H1 (cell line): Measurements from ENCODE around the gene C5orf22. TPM values are rescaled to one million over a fixed set of nuclear protein-coding genes. Genes with fewer than 3 reads are reported as not detected.

Experiments
- CTCF ChIA-PET: fragments of 300-600 bp; sonication (Branson Sonifier 250); formaldehyde crosslinking; loops from one replicate; lab custom pipeline; 2021; ENCODE audit not compliant: partially characterized antibody; lab: Charles Lee
- POLR2A ChIA-PET: fragments of 300-600 bp; sonication (Branson Sonifier 250); formaldehyde crosslinking; loops from one replicate; lab custom pipeline; 2021; ENCODE audit warnings: inconsistent platforms; ENCODE audit not compliant: partially characterized antibody; lab: Charles Lee
- DNase-seq, 2 experiments: peaks; one replicate each; pipeline versions ENCODE4 v3.0.0 to v3.0.0-alpha.2; 2010 to 2022; ENCODE audit warnings: low spot score in 2 of 2, low read depth in 1 of 2, mixed read lengths in 1 of 2
- FAIRE-seq: peaks from 2 replicates; lab custom pipeline; 2011; peaks lifted over from hg19 to GRCh38; lab: Jason Lieb, UNC
- H2AFZ ChIP-seq: 2 replicates; pipeline ENCODE4 v1.8.1; 2012; ENCODE audit warnings: low read length, inconsistent platforms
- H2AK5ac ChIP-seq: 2 replicates; pipeline ENCODE4 v1.6.1; 2013; ENCODE audit warnings: low read depth, low read length
- H2BK120ac ChIP-seq: replicated peaks from 2 replicates; pipeline ENCODE3; 2013; ENCODE audit warnings: low read depth, low read length, inconsistent platforms
- H2BK12ac ChIP-seq: 2 replicates; pipeline ENCODE4 v1.6.1; 2013; ENCODE audit warnings: low read depth, low read length
- H2BK15ac ChIP-seq: 2 replicates; pipeline ENCODE4 v1.6.1; 2013; ENCODE audit warnings: low read length
- H2BK20ac ChIP-seq: 2 replicates; pipeline ENCODE4 v1.6.1; 2013; ENCODE audit warnings: low read length
- H2BK5ac ChIP-seq: 2 replicates; pipeline ENCODE4 v1.6.1; 2013; ENCODE audit warnings: low read depth, low read length
- H3K14ac ChIP-seq: 2 replicates; pipeline ENCODE4 v1.6.1; 2013; ENCODE audit warnings: inconsistent platforms; ENCODE audit not compliant: insufficient read length
- H3K18ac ChIP-seq: 2 replicates; pipeline ENCODE4 v1.6.1; 2013; ENCODE audit warnings: low read length; ENCODE audit errors: extremely low read depth
- H3K23ac ChIP-seq: 2 replicates; pipeline ENCODE4 v1.6.1; 2013; ENCODE audit warnings: inconsistent platforms; ENCODE audit not compliant: insufficient read length
- H3K23me2 ChIP-seq: 2 replicates; pipeline ENCODE4 v1.6.1; 2013; ENCODE audit warnings: low read depth, low read length
- H3K27ac ChIP-seq: 2 replicates; pipeline ENCODE4 v1.6.1; 2011; ENCODE audit warnings: low read depth, low read length, inconsistent platforms
- H3K27me3 ChIP-seq, 4 experiments: replicated peaks in 1 of 4; 1 replicate in 1 of 4; 2 replicates in 3 of 4; pipeline versions ENCODE4 v1.6.1 to v1.8.1; 2011 to 2013; ENCODE audit warnings: low read length in 3 of 4, mild to moderate bottlenecking in 3 of 4, inconsistent platforms in 2 of 4, mixed read lengths in 2 of 4, moderate library complexity in 1 of 4; ENCODE audit not compliant: control insufficient read depth in 3 of 4, insufficient read depth in 3 of 4; ENCODE audit errors: extremely low read depth in 1 of 4
- H3K36me3 ChIP-seq, 4 experiments: 2 replicates each; pipeline versions ENCODE4 v1.6.1 to v1.8.1; 2011 to 2013; ENCODE audit warnings: mild to moderate bottlenecking in 4 of 4, low read length in 3 of 4, moderate library complexity in 2 of 4, control low read depth in 1 of 4, inconsistent platforms in 1 of 4; ENCODE audit not compliant: insufficient read depth in 4 of 4, control insufficient read depth in 2 of 4
- H3K4ac ChIP-seq: replicated peaks from 2 replicates; pipeline ENCODE3; 2013; ENCODE audit warnings: low read length, low read depth, mixed read lengths, inconsistent platforms; ENCODE audit not compliant: insufficient read length
- H3K4me1 ChIP-seq, 4 experiments: replicated peaks in 1 of 4; 1 replicate in 1 of 4; 2 replicates in 3 of 4; pipeline versions ENCODE4 v1.6.1 to v1.8.1; 2011 to 2013; ENCODE audit warnings: low read length in 3 of 4, inconsistent platforms in 2 of 4, mixed read lengths in 1 of 4; ENCODE audit not compliant: insufficient read depth in 4 of 4, control insufficient read depth in 3 of 4
- H3K4me2 ChIP-seq, 2 experiments: 2 replicates each; pipeline versions ENCODE4 v1.6.1 to v1.8.1; 2011 to 2013; ENCODE audit warnings: low read depth in 2 of 2, low read length in 2 of 2, control low read depth in 1 of 2, inconsistent platforms in 1 of 2, mild to moderate bottlenecking in 1 of 2; ENCODE audit not compliant: insufficient read depth in 1 of 2
- H3K4me3 ChIP-seq, 4 experiments: fragments of 200-600, 300-600 bp in 1 of 4; sonication (generic), shearing (Covaris generic), sonication (Bioruptor Twin) in 1 of 4; 2 replicates each; pipeline versions ENCODE4 v1.5.1 to v1.8.1; 2011 to 2016; ENCODE audit warnings: low read length in 4 of 4, low read depth in 3 of 4, control low read depth in 2 of 4, inconsistent platforms in 2 of 4, mild to moderate bottlenecking in 2 of 4, mixed read lengths in 1 of 4, moderate library complexity in 1 of 4; ENCODE audit not compliant: insufficient read depth in 2 of 4; ENCODE audit errors: extremely low read depth in 1 of 4
- H3K56ac ChIP-seq: replicated peaks from 2 replicates; pipeline ENCODE3; 2013; ENCODE audit warnings: low read depth, mild to moderate bottlenecking, mixed read lengths, low read length, inconsistent platforms; ENCODE audit not compliant: insufficient read length
- H3K79me1 ChIP-seq: 2 replicates; pipeline ENCODE4 v1.6.1; 2013; ENCODE audit warnings: low read depth, low read length, control low read depth
- H3K79me2 ChIP-seq, 2 experiments: 2 replicates each; pipeline versions ENCODE4 v1.6.1 to v1.8.1; 2012 to 2013; ENCODE audit warnings: low read length in 2 of 2, mild to moderate bottlenecking in 2 of 2, inconsistent platforms in 1 of 2; ENCODE audit not compliant: insufficient read depth in 2 of 2, control insufficient read depth in 1 of 2
- H3K9ac ChIP-seq, 4 experiments: replicated peaks in 1 of 4; 1 replicate in 1 of 4; 2 replicates in 3 of 4; pipeline versions ENCODE4 v1.6.1 to v1.8.1; 2011 to 2013; ENCODE audit warnings: low read depth in 3 of 4, low read length in 3 of 4, control low read depth in 2 of 4, mild to moderate bottlenecking in 2 of 4, moderate library complexity in 2 of 4, inconsistent platforms in 1 of 4; ENCODE audit errors: extremely low read depth in 1 of 4
- H3K9me3 ChIP-seq, 2 experiments: 2 replicates each; pipeline versions ENCODE4 v1.6.1 to v1.8.1; 2012 to 2013; ENCODE audit warnings: mild to moderate bottlenecking in 2 of 2, moderate library complexity in 2 of 2, control low read depth in 1 of 2, inconsistent platforms in 1 of 2, low read depth in 1 of 2, low read length in 1 of 2, mixed read lengths in 1 of 2; ENCODE audit not compliant: insufficient read depth in 2 of 2
- H4K20me1 ChIP-seq, 2 experiments: replicated peaks in 1 of 2; 2 replicates each; pipeline versions ENCODE3 to v1.8.1; 2011 to 2013; ENCODE audit warnings: inconsistent platforms in 2 of 2, low read length in 2 of 2, mild to moderate bottlenecking in 1 of 2; ENCODE audit not compliant: insufficient read depth in 2 of 2, control insufficient read depth in 1 of 2
- H4K5ac ChIP-seq: 2 replicates; pipeline ENCODE4 v1.6.1; 2013; ENCODE audit warnings: low read length, low read depth, mixed read lengths, inconsistent platforms; ENCODE audit not compliant: insufficient read length
- H4K8ac ChIP-seq: 2 replicates; pipeline ENCODE4 v1.8.0; 2013; ENCODE audit warnings: mild to moderate bottlenecking, moderate library complexity, low read length, inconsistent platforms; ENCODE audit not compliant: insufficient read depth; ENCODE audit errors: extremely low read depth
- H4K91ac ChIP-seq: replicated peaks from 2 replicates; pipeline ENCODE3; 2013; ENCODE audit warnings: low read length, mixed read lengths, inconsistent platforms; ENCODE audit not compliant: insufficient read length
- CHD1 ChIP-seq: IDR thresholded peaks from 2 replicates; pipeline ENCODE4 v1.6.1; 2012; ENCODE audit warnings: low read depth, low read length, improper control_type of control experiment
- CHD2 ChIP-seq: IDR thresholded peaks from 2 replicates; pipeline ENCODE4 v1.6.1; 2012; ENCODE audit warnings: low read length, improper control_type of control experiment
- JUND ChIP-seq: IDR thresholded peaks from 2 replicates; pipeline ENCODE4 v1.6.1; 2011; ENCODE audit warnings: mild to moderate bottlenecking, improper control_type of control experiment, low read length
- KDM1A ChIP-seq: fragments of 200-600, 300-600 bp; sonication (generic); IDR thresholded peaks from 2 replicates; pipeline ENCODE4 v1.7.1; 2016; ENCODE audit warnings: mild to moderate bottlenecking, low read length, borderline replicate concordance
- NRF1 ChIP-seq: IDR thresholded peaks from 2 replicates; pipeline ENCODE4 v1.6.1; 2011; ENCODE audit warnings: mild to moderate bottlenecking, low read depth, low read length, improper control_type of control experiment
- SP2 ChIP-seq: IDR thresholded peaks from 2 replicates; pipeline ENCODE4 v1.6.1; 2012; ENCODE audit warnings: mild to moderate bottlenecking, low read length, inconsistent platforms
- TCF12 ChIP-seq: IDR thresholded peaks from 2 replicates; pipeline ENCODE4 v1.6.1; 2011; ENCODE audit warnings: low read depth, mild to moderate bottlenecking, low read length
- YY1 ChIP-seq: IDR thresholded peaks from 2 replicates; pipeline ENCODE4 v1.6.1; 2011; ENCODE audit warnings: low read depth, mild to moderate bottlenecking, low read length
- WGBS, 2 experiments: shearing (Covaris generic) in 1 of 2; methylation state at CpG; one replicate each; pipeline versions ENCODE4 v1.1.6 to v1.1.7; 2013 to 2015; ENCODE audit warnings: low lambda C conversion rate in 2 of 2, mixed read lengths in 2 of 2, inconsistent platforms in 1 of 2, low coverage in 1 of 2, missing lambda C conversion rate in 1 of 2; ENCODE audit not compliant: insufficient replicate concordance in 2 of 2, insufficient coverage in 1 of 2, insufficient read length in 1 of 2; ENCODE audit errors: extremely low coverage in 1 of 2, missing lambda C conversion rate in 1 of 2; 5-methylcytosine and 5-hydroxymethylcytosine counted together
- polyA plus RNA-seq, 7 experiments: library from polyadenylated mRNA; depleted of rRNA in 3 of 7; stranded (reverse) in 5 of 7; unstranded in 2 of 7; fragments of >200 nt in 5 of 7; fragments of 200-250 nt in 2 of 7; gene quantifications; 1 replicate in 5 of 7; 2 replicates in 1 of 7; 4 replicates in 1 of 7; pipeline versions ENCODE4 v1.2.1 to v1.2.3, GENCODE V29; 2011 to 2013; ENCODE audit warnings: missing spikeins in 2 of 7, mixed read lengths in 2 of 7
- total RNA-seq: library from RNA; stranded (reverse); fragmentation: NEBNext Ultra II Directional; extraction: Animal tissue kit (Norgen Biotek cat#: 25700); gene quantifications from 2 replicates; pipeline ENCODE4 v1.2.1, GENCODE V29; 2021
- TF ChIP-seq, protein P1 (sequence below): IDR thresholded peaks from 2 replicates; pipeline ENCODE4 v1.6.1; 2012; ENCODE audit warnings: low read length, inconsistent platforms

C5orf22 gene
- total and polyA plus RNA-seq, 2 of the 8 experiments (the other 6 are each of a cell fraction or from before 2014, with no cell fraction given) = 19.6 to 36.2 TPM

DNA sequence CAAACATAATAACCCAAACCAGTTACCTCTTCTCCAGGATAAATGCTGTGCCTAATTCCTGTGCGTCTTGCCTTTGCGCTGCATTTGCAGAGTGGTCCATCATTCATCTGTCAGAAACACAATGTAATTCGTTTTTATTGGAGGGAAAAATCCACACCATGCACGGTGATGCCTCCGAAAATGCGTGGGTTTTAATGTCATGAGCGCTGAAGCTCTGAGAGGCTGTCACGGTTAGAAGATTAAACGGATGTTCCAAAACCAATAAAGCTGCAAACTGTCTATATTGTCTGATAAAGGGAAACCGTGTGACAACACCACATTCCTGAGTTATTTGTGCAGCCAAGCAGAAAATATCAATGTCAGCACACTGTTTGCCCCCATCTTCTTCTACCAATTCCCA lies 27.6 kb upstream of the C5orf22 start:
- no peak overlapping the region for H4K8ac ChIP-seq
- POLR2A ChIA-PET = no interaction called here
- H4K20me1 ChIP-seq = peaks cover 3 to 4% of the 10 kb centered on the region in 2 experiments
- peaks cover 15 to 72% (median 55%) of the 10 kb centered on the region in 4 experiments for H3K36me3 ChIP-seq
- no peaks in the 10 kb centered on the region for H3K27me3 ChIP-seq
- CTCF ChIA-PET = no interaction called here
- no peak overlapping the region for H2AFZ ChIP-seq
- H3K56ac ChIP-seq = no peak overlapping the region
- H3K18ac ChIP-seq = no peak overlapping the region
- H3K4me2 ChIP-seq = no peak overlapping the region
- H3K27ac ChIP-seq = no peak overlapping the region
- no peaks in the 10 kb centered on the region for H3K79me2 ChIP-seq
- H3K14ac ChIP-seq = no peak overlapping the region
- H3K4me3 ChIP-seq = no peak overlapping the region
- no peak overlapping the region for H2BK20ac ChIP-seq
- 90% methylated on average over 10 of the region's 10 CpGs; no CpG with 5 or more reads in 1 of the 2 experiments for WGBS, 2 experiments
- H3K4ac ChIP-seq = no peak overlapping the region
- H3K4me1 ChIP-seq = no peaks in the 10 kb centered on the region
- no peak overlapping the region for H3K9ac ChIP-seq
- H4K91ac ChIP-seq = no peak overlapping the region
- no peak overlapping the region for H4K5ac ChIP-seq
- H3K23ac ChIP-seq = no peak overlapping the region
- TF ChIP-seq TCF12 (no peak), JUND (no peak), KDM1A (no peak), YY1 (no peak), CHD1 (no peak), CHD2 (no peak), NRF1 (no peak), SP2 (no peak)
- TF ChIP-seq, protein P1, sequence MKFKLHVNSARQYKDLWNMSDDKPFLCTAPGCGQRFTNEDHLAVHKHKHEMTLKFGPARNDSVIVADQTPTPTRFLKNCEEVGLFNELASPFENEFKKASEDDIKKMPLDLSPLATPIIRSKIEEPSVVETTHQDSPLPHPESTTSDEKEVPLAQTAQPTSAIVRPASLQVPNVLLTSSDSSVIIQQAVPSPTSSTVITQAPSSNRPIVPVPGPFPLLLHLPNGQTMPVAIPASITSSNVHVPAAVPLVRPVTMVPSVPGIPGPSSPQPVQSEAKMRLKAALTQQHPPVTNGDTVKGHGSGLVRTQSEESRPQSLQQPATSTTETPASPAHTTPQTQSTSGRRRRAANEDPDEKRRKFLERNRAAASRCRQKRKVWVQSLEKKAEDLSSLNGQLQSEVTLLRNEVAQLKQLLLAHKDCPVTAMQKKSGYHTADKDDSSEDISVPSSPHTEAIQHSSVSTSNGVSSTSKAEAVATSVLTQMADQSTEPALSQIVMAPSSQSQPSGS = no peak
- H2BK5ac ChIP-seq = no peak overlapping the region
- FAIRE-seq = no peak
- no peak overlapping the region for H2AK5ac ChIP-seq
- no peak for DNase-seq
- no peaks in the 10 kb centered on the region for H3K9me3 ChIP-seq
- H2BK15ac ChIP-seq = no peak overlapping the region
- no peaks in the 10 kb centered on the region for H3K23me2 ChIP-seq
- H3K79me1 ChIP-seq = no peaks in the 10 kb centered on the region
- H2BK120ac ChIP-seq = no peak overlapping the region
- H2BK12ac ChIP-seq = no peak overlapping the region
